ENCODE results near the gene LRRC34.
A peak's percentile ranks its signal among the peaks of the same experiment; 100 is the strongest.

LRRC34 gene, protein sequence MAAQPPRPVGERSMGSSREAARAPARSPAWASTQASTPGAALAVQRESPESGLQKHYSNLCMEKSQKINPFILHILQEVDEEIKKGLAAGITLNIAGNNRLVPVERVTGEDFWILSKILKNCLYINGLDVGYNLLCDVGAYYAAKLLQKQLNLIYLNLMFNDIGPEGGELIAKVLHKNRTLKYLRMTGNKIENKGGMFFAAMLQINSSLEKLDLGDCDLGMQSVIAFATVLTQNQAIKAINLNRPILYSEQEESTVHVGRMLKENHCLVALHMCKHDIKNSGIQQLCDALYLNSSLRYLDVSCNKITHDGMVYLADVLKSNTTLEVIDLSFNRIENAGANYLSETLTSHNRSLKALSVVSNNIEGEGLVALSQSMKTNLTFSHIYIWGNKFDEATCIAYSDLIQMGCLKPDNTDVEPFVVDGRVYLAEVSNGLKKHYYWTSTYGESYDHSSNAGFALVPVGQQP

DNA sequence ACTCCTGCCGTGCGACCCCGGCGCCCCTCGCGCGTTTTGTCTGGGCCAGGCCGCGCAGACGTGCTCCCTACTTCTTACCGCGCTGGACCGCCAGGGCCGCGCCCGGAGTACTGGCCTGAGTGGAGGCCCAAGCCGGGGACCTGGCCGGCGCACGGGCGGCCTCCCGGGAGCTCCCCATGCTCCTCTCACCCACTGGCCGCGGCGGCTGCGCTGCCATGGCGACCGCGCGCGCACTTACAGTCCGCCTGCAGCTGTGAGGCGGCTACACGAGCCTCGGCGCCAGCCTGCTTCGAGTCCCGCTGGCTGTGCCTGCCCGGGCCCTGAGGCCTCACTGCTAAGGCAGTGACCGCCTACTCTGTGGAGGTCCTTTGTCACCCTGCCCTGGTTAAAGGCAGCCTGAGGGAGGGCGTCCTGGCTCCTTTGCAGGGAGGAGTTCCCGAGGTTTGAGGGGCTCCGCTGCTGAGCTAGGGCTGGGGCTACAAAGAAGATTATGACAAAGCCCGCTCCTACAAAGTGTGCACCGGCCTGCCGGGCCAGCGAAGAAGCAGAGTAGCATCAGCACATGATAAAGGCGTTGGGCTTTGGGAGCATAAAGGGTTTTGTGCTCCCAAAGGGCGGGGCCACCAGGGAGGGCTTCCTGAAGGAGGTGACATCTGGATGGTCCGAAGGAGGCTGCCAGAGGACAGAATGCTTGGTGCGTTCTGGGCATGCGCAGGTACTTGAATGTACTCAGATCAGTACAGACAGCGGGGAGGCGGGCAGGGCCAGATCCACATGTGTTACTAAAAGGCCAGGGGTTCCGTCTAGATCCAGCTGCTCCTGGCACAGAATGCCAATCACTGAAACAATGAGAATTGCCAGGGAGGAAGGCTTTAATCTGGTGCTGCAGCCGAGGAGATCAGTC is at the start of gene LRRC34, which contains the start of gene LRRIQ4:
TSS of gene LRRC34 (minus strand) at position 573 of the 904 bp plus-strand sequence. CDS start at position 217, 356 bp downstream.
TSS of gene LRRIQ4 (plus strand) at position 539 of the 904 bp plus-strand sequence. CDS start 9,052 bp downstream, outside the sequence.
- DNase-seq: peak; percentile 27 to 70 (median 51)

DNA sequence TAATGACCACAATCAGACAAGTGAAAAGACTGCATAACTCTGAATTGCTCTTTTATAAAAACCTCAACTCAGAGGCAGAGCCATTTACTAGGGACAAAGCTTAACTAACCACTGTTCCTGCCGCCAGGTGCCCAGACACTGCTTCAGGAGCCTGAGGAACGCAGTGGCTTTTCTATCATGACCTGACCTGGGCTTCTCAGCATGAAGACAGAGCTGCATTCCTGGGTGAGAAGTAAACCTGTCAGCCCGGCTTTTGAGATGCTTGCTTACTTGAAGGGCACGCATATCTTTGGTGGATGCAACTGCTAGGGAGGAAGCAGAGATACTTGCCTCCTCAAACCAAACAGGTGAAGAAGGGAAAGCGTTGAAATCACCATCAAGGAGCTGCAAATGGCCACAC is 49.2 kb upstream of the LRRC34 start:
- no peak for DNase-seq

DNA sequence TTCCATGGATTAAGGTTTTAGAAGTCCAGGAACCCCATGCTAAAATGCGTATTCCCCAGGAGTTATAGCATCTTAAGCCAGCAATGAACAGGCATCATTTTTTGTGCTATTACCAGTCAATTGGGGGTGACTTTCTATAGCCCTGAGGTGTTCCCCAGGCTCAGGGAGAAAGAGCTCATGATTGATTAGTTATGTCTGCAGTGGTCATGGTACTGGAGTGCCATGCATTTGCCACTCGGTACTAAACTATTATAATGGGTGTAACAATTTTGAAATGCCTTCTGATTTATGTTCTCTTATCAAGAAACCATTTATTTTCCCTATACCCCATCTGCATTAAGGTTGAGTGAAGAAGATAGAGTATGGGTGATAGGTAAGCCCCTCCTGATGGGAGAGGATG is 45.1 kb upstream of the LRRC34 start:
- no peak for DNase-seq

DNA sequence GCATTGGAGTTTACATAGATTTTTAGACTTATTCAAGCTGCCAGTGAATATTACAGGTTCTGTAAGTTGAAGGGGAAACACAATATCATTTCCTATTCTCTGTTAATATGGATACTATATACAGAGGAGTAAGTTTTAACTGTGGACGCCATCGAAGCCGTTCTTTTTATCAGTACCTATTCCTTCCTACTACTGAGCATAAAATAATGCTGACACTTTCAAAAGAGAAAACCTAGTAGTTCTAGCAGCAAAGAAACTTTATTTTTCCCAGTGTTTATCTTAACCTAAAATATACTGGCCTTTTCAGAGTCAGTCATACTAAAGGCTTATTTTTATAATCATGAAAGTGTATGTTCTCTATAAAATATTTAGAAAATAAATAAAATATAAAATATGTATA is 42.8 kb upstream of the LRRC34 start:
- DNase-seq: no peak

DNA sequence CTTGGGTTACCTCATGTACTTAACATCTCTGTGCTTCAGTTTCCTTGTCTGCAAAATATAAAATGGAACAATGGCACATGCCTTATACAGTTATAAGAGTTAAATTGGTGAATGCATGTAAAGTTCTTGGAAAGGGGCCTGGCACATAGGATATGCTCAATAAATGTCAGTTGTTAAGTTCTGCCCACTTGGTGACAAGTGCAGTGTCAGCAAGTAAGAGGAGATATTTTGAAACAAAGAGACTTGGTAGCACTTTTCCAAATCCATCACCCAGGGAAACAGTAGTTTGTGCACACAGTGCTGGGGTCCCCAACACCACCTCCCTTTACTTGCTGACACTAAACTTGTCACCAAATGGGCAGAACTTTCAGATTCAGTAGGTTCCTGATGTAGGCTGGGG is 37.9 kb upstream of the LRRC34 start:
- DNase-seq: no peak

DNA sequence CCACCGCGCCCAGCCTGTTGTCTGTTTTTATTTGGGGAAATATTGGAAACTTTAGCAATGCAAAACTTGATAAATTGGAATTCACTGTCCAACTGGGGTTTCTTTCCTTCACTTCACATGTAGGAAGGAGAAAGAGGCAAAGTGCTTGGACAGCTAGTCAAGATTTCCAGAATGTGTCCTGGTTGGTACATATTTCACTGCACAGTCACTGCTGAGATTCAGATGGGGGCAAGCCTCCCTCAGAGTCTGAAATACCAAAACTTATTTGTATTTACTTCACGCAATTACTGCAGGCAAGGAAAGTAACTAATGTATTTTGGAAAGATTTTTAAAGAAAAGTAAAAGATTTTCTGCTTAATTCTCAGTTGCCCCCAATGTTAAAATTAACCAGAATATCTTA is 36.0 kb upstream of the LRRC34 start:
- no peak for DNase-seq

DNA sequence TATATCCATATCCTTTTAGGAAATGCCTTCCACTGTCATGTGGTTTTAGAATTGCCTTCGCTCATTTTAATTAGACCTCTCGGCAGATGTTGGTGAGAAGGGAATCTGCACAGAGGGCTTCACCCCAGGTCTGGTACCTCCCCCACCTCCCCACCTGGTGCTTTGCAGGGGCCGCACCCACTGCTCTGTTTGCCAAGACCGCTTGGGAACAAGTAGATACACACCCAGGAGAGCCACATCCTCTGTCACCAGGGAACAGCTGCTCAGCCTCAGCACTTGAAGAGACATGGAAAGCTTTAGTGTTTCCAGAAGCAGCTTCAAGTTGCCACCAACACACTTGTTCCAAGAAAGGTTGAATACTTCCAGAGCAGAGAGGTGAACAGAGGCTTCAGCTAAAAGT is 35.2 kb upstream of the LRRC34 start:
- no peak for DNase-seq

DNA sequence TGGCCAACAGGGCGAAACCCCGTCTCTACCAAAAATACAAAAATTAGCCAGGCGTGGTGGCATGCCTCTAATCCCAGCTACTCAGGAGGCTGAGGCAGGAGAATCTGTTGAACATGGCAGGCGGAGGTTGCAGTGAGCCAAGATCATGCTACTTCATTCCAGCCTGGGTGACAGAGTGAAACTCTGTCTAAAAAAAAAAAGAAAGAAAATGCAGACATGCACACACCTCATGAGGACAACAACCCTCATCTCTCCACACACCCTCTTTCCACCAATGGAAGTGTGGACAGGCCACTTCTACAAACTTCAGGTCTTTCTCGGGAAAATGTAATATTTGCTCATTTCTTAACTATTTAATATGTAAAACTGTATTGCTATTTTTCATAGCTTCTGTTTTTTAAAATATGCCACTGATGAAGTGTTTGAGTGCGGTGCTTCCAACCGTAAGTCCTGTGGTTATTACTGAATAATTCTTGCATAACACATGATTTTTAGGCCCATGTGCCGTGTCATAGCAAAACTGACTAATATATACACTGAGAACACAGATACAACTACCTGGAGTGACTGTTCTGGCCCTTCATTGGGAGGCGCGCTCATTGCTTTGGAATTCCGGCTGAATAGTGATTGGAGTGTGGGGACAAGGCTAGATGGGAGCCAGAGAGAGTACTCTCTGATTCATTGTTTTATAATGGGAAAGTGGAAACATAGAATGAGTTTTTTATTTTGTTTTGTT is 33.9 kb upstream of the LRRC34 start:
- no peak for DNase-seq

DNA sequence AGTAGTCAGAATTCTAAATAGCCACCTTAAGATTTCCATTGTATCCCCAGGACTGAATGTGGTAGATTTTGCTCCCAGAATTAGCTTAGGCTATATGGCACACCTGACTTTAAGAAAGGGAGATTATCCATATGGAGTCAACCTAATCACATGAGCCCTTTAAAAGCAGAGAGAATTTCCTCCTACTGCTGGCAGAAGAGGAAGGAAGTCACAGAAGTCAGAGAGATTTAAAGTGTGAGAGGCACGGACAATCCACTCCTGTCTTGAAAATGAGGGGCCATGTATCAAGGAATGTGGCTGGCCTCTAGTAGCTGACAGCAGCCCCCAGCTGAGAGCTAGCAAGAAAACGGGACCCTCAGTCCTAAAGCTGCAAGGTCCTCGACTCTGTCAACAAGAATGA is 30.3 kb upstream of the LRRC34 start:
- no peak for DNase-seq

DNA sequence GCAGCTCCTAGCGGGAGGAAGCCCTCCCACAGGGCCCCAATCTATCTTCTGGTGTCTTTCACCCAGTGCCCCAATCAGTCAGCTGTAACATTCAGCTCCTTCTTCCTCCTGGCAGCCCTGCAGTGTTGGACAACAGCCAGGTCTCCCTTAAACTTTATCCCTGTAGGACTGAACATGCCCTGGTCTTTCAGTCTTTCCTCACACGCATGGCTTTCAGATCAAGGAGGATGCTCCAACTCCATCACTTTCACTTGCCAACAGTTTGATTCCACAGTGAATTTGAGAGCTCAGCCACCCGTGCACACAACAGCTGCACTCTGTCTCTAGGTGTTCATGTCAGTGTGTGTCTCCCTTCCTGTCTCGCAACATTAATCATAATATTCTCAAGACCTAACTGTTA is 28.5 kb upstream of the LRRC34 start:
- DNase-seq: no peak

DNA sequence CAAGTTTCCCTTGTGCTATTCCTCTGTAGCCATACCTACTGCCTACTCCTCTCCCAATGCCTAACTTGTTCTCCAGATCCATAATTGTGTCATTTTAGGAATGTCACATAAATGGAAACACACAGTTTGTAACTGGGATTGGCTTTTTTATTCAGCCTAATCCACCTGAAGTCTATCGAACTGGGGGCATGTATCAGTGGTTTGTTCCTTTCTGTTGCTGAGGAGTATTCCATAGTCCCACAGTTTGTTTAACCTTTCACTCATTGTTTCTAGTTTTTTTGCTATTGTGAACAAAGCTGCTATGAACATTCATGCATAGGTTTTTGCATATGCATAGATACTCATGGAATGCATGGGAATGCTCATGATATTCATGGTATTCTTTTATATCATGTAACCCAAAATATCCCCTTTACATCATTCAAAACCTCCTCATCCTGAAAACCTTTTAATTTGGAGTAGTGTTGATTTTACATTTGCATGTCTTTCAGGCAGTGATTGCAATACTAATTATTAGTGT is 25.9 kb upstream of the LRRC34 start:
- DNase-seq: no peak

DNA sequence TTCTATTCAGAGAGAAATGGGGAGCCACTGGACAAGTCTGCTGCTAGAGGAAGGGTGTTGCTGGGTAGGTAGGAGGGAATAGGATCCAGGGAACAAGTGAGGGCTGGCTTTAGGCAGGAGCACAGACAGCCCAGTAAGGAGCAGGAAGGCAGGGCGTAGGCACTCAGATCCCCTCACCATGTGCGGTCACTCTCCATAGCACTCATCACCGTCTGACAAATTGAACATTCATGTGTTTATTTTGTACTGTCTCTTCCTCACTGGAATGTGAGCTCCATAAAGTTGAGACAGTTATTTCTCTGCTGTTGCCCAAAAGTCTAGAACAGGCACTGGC is 24.2 kb upstream of the LRRC34 start:
- DNase-seq: no peak

DNA sequence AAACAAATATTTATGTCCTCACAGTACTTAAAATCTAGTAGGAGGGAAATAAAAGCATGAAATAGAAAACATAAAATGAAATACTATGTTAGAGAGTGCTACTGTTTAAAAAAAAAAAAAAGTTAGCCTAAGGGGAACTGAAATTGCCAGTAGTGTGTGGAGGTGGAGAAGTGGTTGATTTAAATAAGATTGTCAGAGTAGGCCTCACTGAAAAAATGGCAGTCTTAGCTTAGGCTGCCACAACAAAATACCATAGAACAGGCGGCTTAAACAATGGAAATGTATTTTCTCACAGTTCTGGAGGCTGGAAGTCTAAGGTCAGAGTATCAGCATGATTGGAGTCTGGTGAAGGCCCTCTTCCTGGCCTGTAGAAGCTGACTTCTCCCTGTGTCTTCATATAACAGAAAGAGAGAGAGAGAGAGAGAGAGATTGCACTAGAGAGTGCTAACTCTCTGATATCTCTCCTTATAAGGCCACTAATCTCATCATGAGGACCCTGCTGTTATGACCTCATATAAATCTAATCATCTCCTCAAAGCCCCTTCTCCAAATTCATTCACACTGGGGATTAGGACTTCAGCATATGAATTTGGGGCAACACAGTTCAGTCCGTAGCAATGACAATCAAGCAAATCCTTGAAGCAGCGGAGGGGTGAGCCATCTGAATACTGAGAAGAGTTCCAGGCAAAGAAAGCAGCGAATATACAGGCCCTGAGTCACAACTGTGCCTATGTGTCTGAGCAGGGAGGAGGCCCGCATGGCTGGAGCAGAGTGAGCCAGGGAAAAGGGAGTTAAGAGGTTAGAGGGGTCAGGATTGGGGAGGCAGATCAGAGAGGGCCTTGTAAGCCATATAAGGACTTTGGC is 23.6 kb upstream of the LRRC34 start:
- no peak for DNase-seq

DNA sequence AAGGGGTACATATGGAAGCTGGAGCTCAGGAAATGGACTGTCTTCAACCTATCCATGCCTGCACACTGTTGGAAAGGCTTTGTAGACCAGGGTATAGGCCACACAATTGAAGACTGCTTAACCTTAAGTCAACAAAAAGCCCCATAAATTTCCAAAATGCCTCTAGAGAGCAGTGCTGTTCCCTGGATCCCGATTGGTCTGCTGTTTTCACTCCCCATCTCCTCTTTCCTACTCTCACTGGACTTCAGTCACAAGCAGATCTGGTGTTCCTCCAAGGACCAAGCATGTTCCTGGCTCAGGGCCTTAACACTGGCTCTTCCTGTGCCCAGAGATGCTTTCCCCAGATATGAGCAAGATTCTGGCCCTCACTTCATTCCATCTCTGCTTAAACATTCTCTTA is 22.8 kb upstream of the LRRC34 start:
- DNase-seq: no peak

DNA sequence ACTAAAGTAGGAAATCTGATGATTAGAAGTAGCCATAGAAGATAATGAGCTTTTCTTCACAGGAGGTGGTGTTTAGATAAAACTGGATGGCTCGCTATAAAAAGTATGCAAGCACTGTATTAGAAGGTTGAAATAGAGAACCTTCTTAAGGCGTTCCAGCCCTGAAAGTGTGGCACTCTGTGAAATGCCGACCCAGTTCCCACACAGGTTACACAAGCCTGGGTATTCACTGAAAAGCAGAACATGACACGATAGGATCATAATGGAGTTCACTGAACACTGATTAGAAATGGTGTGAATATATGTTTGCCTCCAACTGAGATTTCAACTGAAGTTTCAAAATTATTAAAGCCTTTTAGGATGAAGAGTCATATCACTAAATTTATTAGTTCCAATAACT is 15.0 kb upstream of the LRRC34 start:
- DNase-seq: no peak

DNA sequence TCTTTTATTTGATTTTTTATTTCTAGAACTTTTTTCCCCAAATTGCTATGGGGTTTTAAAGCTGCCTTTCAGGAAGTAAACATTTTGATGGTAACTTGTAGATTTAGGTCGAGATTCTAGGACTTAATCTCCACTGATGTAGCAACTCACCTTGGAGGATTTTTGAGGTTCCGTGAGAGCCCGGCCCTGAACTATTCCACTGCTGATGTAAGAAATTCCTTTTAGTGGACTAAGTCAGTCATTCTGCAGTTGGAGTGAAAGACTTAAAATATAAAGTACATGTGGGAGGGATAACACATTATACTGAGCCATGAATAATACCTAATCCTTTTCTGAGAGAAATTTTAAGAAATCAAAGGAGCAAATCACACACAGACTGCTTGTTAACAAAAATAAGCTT is 12.6 kb upstream of the LRRC34 start:
- DNase-seq: no peak

DNA sequence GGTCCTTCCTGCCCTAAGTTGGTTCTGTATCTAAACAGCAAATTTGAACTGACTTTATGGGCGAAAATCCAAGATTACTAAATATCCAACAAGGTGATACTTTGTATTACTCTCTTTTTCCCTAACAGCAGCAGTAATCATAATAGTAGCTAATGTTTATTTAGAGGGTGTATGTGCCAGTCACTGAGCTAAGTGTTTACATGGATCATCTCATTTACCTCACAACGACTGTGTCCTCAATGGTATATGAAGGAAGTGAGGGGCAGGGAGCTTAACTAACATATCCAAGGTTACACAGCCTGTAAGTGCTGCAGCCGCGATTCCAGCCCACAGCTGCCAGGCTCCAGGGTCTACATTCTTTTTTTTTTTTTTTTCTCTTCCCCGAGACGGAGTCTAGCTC is 10.3 kb upstream of the LRRC34 start:
- DNase-seq: no peak

DNA sequence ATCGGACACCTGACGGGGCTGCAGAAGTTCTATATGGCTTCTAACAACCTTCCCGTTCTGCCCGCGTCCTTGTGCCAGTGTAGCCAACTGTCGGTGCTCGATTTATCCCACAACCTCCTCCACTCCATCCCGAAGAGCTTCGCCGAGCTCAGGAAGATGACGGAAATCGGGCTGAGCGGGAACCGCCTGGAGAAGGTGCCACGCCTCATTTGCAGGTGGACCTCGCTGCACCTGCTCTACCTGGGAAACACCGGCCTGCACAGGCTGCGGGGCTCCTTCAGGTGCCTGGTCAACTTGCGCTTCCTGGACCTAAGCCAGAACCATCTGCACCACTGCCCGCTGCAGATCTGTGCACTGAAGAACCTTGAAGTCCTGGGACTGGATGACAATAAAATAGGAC is 9.8 kb upstream of the LRRC34 start:
- no peak for DNase-seq

DNA sequence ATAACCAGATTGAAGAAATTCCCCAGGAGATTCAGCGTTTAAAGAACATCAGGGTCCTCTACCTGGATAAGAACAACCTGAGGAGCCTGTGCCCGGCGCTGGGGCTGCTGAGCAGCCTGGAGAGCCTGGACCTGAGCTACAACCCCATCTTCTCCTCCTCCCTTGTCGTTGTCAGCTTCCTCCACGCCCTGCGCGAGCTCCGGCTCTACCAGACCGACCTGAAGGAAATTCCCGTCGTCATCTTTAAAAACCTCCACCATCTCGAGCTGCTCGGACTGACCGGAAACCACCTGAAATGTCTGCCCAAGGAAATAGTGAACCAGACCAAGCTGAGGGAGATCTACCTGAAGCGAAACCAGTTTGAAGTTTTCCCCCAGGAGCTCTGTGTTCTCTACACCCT is 9.4 kb upstream of the LRRC34 start:
- DNase-seq: no peak

DNA sequence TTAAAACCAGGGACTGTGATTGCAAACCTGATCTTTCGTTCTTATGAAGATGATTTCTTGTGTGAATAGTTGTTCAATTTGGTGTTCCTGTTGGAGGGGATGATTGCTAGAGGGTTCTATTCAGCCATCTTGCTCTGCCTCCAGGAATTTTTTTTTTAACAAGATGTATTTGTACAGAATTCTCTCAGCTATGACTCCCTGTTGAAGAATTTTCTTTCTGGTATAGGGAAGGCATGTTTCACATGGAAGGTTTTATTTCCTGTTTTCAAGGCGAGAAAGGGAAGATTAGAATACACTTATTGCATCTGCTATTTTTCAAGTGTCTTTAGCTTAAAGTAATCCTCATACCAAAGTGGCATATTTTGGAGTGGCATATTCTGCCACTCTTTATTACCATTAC is 5.6 kb upstream of the LRRC34 start:
- no peak for DNase-seq

DNA sequence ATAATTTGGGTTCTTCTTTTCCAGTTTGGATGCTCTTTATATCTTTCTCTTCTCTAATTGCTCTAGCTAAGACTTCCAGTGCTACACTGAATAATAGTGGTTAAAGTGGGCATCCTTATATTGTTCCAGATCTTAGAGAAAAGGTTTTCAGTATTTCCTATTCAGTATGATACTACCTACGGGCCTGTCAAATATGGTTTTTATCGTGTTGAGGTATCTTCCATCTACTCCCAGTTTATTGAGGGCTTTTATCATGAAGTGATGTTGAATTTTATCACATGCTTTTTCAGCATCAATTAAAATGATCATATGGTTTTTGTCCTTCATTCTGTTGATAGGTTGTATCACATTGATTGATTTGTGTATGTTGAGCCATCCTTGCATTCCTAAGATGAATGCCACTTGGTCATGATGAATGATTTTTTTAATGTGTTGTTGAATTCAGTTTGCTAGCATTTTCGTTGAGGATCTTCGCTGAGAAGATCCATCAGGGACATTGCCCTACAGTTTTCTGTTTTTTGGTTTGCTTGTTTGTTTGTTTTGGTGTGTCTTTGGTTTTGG is 3.0 kb upstream of the LRRC34 start:
- no peak for DNase-seq

Data from stimulated activated naive CD4-positive, alpha-beta T cell (primary cell).